Aorta (tissue), 5 donors: ENCODE measurements around the gene FGFR3. TPM values are rescaled to one million over a fixed set of nuclear protein-coding genes. Genes with fewer than 3 reads are reported as not detected.

Source experiments
- ATAC-seq: fragments of 200-7000 bp; cut with Tn5 transposase; one replicate; pipeline ENCODE4 v1.9.1; 2022; ENCODE audit warnings: moderate library complexity; ENCODE audit not compliant: low FRiP score
- DNase-seq, 2 donors: peaks; one replicate each; pipeline ENCODE4 v3.0.0-alpha.2; 2020
- H3K27ac ChIP-seq, 2 donors: one replicate each; pipeline ENCODE4 v1.5.1; 2013; ENCODE audit warnings: low read length in 2 of 2, mild to moderate bottlenecking in 2 of 2, moderate library complexity in 2 of 2, control low read depth in 1 of 2, inconsistent platforms in 1 of 2, low read depth in 1 of 2
- H3K27me3 ChIP-seq, 2 donors: one replicate each; pipeline ENCODE4 v1.6.1; 2013; ENCODE audit warnings: control low read depth in 1 of 2, low read length in 1 of 2, mild to moderate bottlenecking in 1 of 2, moderate library complexity in 1 of 2; ENCODE audit not compliant: insufficient read depth in 2 of 2, control insufficient read depth in 1 of 2
- H3K36me3 ChIP-seq, 2 donors: one replicate each; pipeline ENCODE4 v1.6.1; 2013; ENCODE audit warnings: control low read depth in 1 of 2, low read length in 1 of 2, mild to moderate bottlenecking in 1 of 2; ENCODE audit not compliant: insufficient read depth in 2 of 2, control insufficient read depth in 1 of 2
- H3K4me1 ChIP-seq, 2 donors: one replicate each; pipeline ENCODE4 v1.6.1; 2013; ENCODE audit warnings: low read length in 2 of 2, control low read depth in 1 of 2, mild to moderate bottlenecking in 1 of 2, moderate library complexity in 1 of 2; ENCODE audit not compliant: insufficient read depth in 2 of 2, control insufficient read depth in 1 of 2
- H3K4me3 ChIP-seq, 2 donors: one replicate each; pipeline ENCODE4 v1.5.1; 2013; ENCODE audit warnings: low read length in 2 of 2, control low read depth in 1 of 2, mild to moderate bottlenecking in 1 of 2
- H3K9me3 ChIP-seq: one replicate; pipeline ENCODE4 v1.6.1; 2013; ENCODE audit warnings: mild to moderate bottlenecking, low read length; ENCODE audit not compliant: control insufficient read depth
- WGBS, 2 donors: extraction: QIAGEN DNeasy Blood & Tissue Kit; methylation state at CpG; one replicate each; pipeline ENCODE4 v1.1.7; 2013; 5-methylcytosine and 5-hydroxymethylcytosine counted together
- intact Hi-C, 2 donors: fragments of 100-400 bp; cut with DNase I; formaldehyde crosslinking; loops; one replicate each; pipeline versions ENCODE4 v1.14.2 to v1.15.0; 2022
- polyA plus RNA-seq, 2 donors: library from polyadenylated mRNA; stranded (reverse); fragments of 200-250 nt; gene quantifications; one replicate each; pipeline ENCODE4 v1.2.3, GENCODE V29; 2013
- total RNA-seq, 2 donors: library from RNA; stranded (reverse); fragmentation: NEBNext Ultra II Directional; extraction: Animal tissue kit (Norgen Biotek cat#: 25700); gene quantifications; one replicate each; pipeline ENCODE4 v1.2.1, GENCODE V29; 2021
- donor health status: healthy with polysubstance abuse.
- donor health status: Bipolar disorder and iron deficiency.
- donor health status: DM: no; HTN: no; CAD: no.
- donor health status: DM: no; HTN: no; CAD: no.
- donor health status: DM: yes; HTN: yes; CAD: no.

The FGFR3 gene
- total and polyA plus RNA-seq, 4 donors = 1.0 to 4.0 (median 1.8) TPM

DNA sequence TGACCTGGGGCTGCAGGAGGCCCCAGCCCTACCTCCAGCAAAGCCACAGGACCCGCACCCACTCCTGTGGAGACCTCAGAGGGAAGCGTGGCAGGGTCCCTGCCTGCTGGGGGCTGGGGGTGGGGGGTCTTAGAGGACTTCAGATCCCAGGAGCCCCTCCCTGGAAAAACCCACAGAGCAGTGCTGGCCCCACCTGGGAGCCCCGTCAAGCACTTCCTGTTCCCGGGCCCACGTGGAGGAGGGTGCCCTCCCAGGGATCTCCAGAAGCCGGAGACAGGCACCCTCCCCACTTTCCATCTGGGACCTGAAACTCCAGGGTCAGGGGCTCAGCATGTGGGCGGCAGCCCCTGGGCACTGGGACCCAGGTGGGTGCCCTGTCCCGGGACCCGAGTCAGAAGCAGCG lies 39.8 kb upstream of the FGFR3 start:
- H3K4me3 ChIP-seq = no peak overlapping the region
- no peak overlapping the region for H3K27ac ChIP-seq
- no peaks in the 10 kb centered on the region for H3K27me3 ChIP-seq
- ATAC-seq = no peak
- no peak for DNase-seq
- no peaks in the 10 kb centered on the region for H3K9me3 ChIP-seq
- WGBS, 2 donors = 77 to 80% methylated on average over 10 of the region's 10 CpGs
- no peaks in the 10 kb centered on the region for H3K4me1 ChIP-seq
- intact Hi-C loops = no loop called here
- no peaks in the 10 kb centered on the region for H3K36me3 ChIP-seq

DNA sequence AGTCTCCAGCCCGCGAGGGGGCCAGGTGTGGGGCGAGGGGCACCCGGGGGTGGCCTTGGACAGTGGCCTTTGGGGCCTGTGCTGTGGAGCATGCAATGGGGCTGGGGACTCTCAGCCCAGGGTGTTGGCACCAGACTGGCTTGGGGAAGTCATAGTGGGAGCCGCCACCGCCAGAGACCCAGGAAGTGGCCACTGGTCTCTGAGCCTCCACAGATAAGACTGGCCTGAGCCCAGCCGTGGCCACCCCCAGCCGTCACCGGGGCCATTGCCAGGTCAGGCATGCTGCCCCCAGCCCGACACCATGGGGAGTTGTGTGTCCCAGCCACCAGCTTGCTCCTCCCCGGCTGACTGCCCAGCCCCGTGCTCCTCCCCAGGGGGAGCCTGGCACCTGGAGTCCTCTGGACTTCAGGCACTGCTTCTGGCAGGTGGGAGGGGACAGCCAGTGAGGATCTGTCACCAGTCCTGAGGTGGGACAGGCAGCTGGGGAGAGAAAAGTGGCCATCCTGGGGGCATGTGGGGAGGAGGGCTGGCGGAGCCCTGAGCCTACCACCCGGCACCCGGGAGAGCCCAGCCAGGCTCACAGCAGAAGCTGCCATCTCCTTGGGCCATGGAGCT lies 39.3 kb upstream of the FGFR3 start:
- H3K4me1 ChIP-seq = no peaks in the 10 kb centered on the region
- no peaks in the 10 kb centered on the region for H3K27me3 ChIP-seq
- H3K27ac ChIP-seq = no peak overlapping the region
- 89 to 91% methylated on average over 13 to 15 of the region's 15 CpGs for WGBS, 2 donors
- ATAC-seq (no peak), DNase-seq (no peak)
- no peak overlapping the region for H3K4me3 ChIP-seq
- no peaks in the 10 kb centered on the region for H3K9me3 ChIP-seq
- intact Hi-C loops = no loop called here
- H3K36me3 ChIP-seq = no peaks in the 10 kb centered on the region

DNA sequence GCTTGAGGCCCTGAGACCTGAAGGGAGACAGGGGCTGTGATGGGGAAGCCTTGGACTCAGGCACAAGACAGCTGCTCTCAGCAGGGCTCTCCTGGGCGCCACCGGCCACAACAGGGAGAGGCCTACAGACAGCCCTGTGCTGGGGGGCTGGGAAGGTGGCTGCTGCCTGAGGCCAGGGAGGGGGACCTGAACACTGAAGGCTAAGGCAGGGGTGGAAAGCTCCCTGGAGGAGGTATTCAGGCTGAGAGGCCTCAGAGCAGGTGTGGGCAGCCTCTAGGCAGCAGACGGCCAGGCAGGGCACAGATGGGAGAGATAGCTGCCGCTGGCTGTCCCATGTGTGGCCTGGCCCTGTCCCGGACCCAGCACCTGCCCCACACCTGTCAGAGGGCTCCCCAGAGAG lies 38.8 kb upstream of the FGFR3 start:
- Histone ChIP-seq H3K9me3 (no peaks in the 10 kb centered on the region), H3K36me3 (no peaks in the 10 kb centered on the region), H3K27me3 (no peaks in the 10 kb centered on the region), H3K4me3 (no peak overlapping the region), H3K4me1 (no peaks in the 10 kb centered on the region), H3K27ac (no peak overlapping the region)
- WGBS, 2 donors = 85 to 91% methylated on average over 5 of the region's 5 CpGs
- no peak for DNase-seq
- no peak for ATAC-seq
- intact Hi-C loops = no loop called here

DNA sequence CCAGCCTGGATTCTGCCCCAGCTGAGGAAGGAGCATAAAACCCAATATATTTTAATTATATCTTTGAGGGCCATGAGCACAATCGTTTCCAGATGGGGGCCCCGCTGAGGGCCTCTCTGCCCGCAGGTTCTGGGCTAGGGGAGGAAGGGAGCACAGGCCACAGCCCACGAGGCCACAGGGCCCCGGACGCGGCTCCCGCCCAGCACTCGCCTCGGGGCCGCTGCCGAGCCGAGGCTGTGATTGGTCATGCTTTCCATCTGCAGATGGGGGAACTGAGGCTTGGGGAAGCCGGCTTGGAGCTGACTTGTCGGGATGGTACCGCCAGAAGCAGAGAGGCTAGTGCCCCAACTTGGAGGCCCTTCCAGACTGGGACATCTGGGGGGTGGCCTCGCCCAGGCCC lies 37.8 kb upstream of the FGFR3 start:
- intact Hi-C loops = no loop called here

DNA sequence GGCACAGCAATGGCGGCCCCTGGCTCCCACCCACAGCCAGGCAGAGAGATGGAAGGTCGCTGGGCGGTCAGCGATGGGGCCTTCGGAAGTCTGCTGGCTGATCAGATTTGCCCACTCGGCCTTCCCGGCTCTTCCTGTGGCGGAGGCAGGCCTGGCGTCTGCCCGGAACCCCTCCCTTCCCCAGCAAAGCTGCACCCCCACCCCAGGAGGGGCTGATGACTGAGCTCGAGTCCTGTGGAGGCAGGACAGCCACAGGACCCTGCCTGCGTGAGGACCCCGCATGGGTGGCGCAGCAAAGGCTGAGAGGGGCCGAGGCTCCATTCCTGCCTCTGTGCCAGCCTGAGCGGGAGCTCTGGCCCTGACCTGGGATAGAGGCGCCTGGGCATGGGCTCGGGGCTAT lies 37.0 kb upstream of the FGFR3 start:
- DNase-seq (no peak), ATAC-seq (no peak)
- no peak overlapping the region for H3K4me3 ChIP-seq
- intact Hi-C loops = no loop called here
- no peaks in the 10 kb centered on the region for H3K9me3 ChIP-seq
- no peak overlapping the region for H3K27ac ChIP-seq
- no peaks in the 10 kb centered on the region for H3K27me3 ChIP-seq
- 84 to 89% methylated on average over 18 of the region's 18 CpGs for WGBS, 2 donors
- H3K36me3 ChIP-seq = no peaks in the 10 kb centered on the region
- H3K4me1 ChIP-seq = no peaks in the 10 kb centered on the region

More for the DNA sequence above, 37.8 kb upstream of the FGFR3 start:
- no peak overlapping the region for H3K27ac ChIP-seq
- no peaks in the 10 kb centered on the region for H3K36me3 ChIP-seq
- WGBS, 2 donors = 84 to 88% methylated on average over 17 of the region's 17 CpGs
- no peak overlapping the region for H3K4me3 ChIP-seq
- no peak for ATAC-seq
- H3K9me3 ChIP-seq = no peaks in the 10 kb centered on the region
- H3K27me3 ChIP-seq = no peaks in the 10 kb centered on the region
- no peak for DNase-seq
- no peaks in the 10 kb centered on the region for H3K4me1 ChIP-seq

DNA sequence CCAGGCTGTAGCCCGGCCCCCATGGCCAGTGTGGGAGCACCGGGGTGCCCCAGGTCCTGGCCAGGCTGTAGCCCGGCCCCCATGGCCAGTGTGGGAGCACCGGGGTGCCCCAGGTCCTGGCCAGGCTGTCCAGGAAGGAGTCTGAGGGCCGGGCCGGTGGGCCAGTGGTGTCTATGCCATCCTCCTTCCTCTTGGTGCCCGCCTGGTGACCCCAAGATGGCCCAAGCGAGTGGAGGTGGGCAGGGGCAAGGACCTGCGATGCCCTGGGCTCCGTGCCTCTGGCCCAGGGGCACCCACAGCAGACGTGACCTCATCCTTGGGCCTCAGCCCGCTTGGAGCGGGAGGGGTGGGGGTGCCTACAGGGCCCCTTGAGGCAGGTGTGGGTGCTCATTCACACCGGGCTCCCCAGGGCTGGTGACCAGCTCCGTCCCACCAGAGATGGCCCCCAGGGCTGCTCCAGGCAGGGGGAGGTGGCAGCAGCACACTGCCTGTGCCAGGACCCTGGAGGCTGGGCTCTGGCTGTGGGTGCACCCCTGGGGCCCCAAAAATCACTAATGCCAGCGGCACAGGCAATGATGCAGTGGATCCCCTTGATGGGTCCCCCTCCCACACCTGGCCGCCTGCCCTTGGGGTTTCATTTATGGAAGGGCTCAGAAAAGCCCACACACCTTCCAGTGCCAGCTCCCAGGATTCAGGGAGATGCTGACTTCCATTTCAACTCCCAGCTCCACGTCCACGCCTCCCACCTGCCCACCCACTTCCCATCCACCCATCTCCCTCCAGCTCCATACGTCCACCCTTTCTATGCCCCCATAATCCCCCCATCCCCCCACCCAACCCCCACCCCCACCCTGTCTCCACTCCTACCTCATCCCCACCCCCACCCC lies 36.0 kb upstream of the FGFR3 start:
- no peaks in the 10 kb centered on the region for H3K27me3 ChIP-seq
- no peak overlapping the region for H3K4me3 ChIP-seq
- H3K27ac ChIP-seq = no peak overlapping the region
- no peaks in the 10 kb centered on the region for H3K4me1 ChIP-seq
- ATAC-seq = no peak
- intact Hi-C loops = no loop called here
- no peaks in the 10 kb centered on the region for H3K36me3 ChIP-seq
- WGBS, 2 donors = 66 to 69% methylated on average over 20 of the region's 20 CpGs
- H3K9me3 ChIP-seq = no peaks in the 10 kb centered on the region
- DNase-seq = no peak

DNA sequence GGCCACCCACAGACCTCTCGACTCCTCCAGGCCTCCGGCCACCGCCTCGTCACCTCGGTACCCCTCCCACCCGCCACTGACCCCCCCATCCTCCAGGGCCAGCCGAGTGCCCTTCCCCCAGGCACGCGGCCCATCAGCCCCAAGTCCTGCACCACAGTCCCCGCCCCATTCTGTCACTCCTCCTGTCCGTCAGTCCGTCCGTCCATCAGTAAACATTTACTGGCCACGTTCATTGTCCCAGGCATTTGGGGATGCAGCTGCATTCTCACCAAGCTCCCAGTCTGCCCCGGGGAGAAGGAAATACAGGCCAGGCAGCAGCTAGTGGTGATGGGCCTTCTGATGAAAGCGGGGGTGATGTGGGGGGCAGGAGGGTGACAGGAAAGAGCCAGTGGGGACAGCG lies 35.3 kb upstream of the FGFR3 start:
- H3K27ac ChIP-seq = no peak overlapping the region
- no peaks in the 10 kb centered on the region for H3K27me3 ChIP-seq
- ATAC-seq = no peak
- H3K9me3 ChIP-seq = no peaks in the 10 kb centered on the region
- no peak for DNase-seq
- H3K4me1 ChIP-seq = no peaks in the 10 kb centered on the region
- H3K4me3 ChIP-seq = no peak overlapping the region
- H3K36me3 ChIP-seq = no peaks in the 10 kb centered on the region
- intact Hi-C loops = no loop called here
- WGBS, 2 donors = 78 to 79% methylated on average over 13 to 17 of the region's 17 CpGs

DNA sequence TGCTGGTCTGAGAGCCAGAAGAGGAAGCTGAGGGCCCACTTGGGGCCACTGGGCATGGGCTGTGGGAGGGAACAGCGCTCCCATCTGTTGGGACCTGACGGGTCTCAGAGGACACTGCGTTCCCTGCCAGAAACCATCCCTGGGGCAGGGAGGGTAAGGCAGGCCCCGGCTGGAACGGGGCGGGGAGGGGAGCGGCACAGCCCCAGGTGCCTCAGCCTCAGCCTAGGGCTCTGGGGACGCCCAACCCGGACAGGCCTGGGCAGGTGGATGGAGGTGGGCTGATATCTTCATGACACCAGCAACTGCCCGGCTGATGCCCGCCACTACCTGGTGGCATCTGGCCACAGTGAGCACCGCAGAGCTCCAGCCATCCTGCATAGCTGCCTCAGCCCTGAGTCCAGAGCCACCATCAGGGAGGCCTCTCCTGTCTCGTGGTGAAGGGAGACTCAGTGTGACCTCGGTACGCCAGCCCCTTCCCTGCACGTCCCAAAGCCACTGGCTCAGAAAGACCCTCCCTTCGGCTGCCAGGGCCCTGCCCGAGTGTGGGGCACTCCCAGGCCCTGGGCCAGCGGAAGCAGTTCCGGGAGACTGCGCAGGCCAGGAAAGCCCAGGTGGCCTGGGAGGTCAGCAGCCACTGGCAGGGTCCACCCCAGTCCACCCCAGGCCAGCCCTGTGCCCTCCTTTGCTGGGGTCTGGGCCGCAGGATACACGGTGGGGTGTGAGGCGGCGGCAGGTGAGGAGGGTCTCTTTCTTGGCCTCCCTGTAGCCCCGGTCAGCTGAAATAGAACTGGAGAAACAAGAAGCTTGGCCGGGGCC lies 34.6 kb upstream of the FGFR3 start:
- ATAC-seq = no peak

More for the DNA sequence above, 34.6 kb upstream of the FGFR3 start:
- no peaks in the 10 kb centered on the region for H3K36me3 ChIP-seq
- 93 to 94% methylated on average over 25 to 27 of the region's 27 CpGs for WGBS, 2 donors
- H3K9me3 ChIP-seq = no peaks in the 10 kb centered on the region
- H3K27ac ChIP-seq = no peak overlapping the region
- intact Hi-C loops = no loop called here
- no peaks in the 10 kb centered on the region for H3K27me3 ChIP-seq
- DNase-seq = no peak
- no peaks in the 10 kb centered on the region for H3K4me1 ChIP-seq
- no peak overlapping the region for H3K4me3 ChIP-seq
